Measurements from ENCODE around the gene DCTN1.

Gene DCTN1

GRCh38 chr2:74390606-74391005 is 10.5 kb upstream of the DCTN1 start:
- no peaks in the 10 kb centered on the region for H3K36me3 ChIP-seq (ENCODE audit: insufficient read depth)
- peaks cover 24% of the 10 kb centered on the region; the same call in 1 of the 2 replicates for H3K79me2 ChIP-seq (ENCODE audit: insufficient read depth, low read depth)
- no peak overlapping the region for H3K4me3 ChIP-seq (IDR thresholded peaks at IDR 0.05; ENCODE audit: insufficient read depth, low read depth, low read length)
- no peaks in the 10 kb centered on the region; the same call in 1 of the 2 replicates for H3K27me3 ChIP-seq (ENCODE audit: insufficient read depth, low read depth)
- H3K27ac ChIP-seq = no peak overlapping the region
- TF ChIP-seq CTCF (conservative IDR thresholded peaks at IDR 0.05; ENCODE audit: low read depth, low read length) = no peak
- H3K4me2 ChIP-seq = peak overlapping the region; percentile 81
- no peaks in the 10 kb centered on the region for H4K20me1 ChIP-seq (ENCODE audit: insufficient read depth)
- H3K9ac ChIP-seq = peak overlapping the region; percentile 81; the same call in 1 of the 2 replicates
- H2AFZ ChIP-seq (ENCODE audit: low read depth) = no peak overlapping the region
- peaks cover 16% of the 10 kb centered on the region for H3K4me1 ChIP-seq (ENCODE audit: low read depth, poor library complexity, severe bottlenecking)

GRCh38 chr2:74387346-74387745 is 7.2 kb upstream of the DCTN1 start:
- H3K4me3 ChIP-seq (IDR thresholded peaks at IDR 0.05; ENCODE audit: insufficient read depth, low read depth, low read length) = no peak overlapping the region
- no peak for TF ChIP-seq CTCF (conservative IDR thresholded peaks at IDR 0.05; ENCODE audit: low read depth, low read length)
- H3K9ac ChIP-seq = no peak overlapping the region
- H4K20me1 ChIP-seq (ENCODE audit: insufficient read depth) = no peaks in the 10 kb centered on the region
- no peak overlapping the region for H3K4me2 ChIP-seq
- no peaks in the 10 kb centered on the region for H3K27me3 ChIP-seq (ENCODE audit: insufficient read depth, low read depth)
- no peaks in the 10 kb centered on the region for H3K36me3 ChIP-seq (ENCODE audit: insufficient read depth)
- H2AFZ ChIP-seq (ENCODE audit: low read depth) = no peak overlapping the region
- peaks cover 24% of the 10 kb centered on the region; the same call in 1 of the 2 replicates for H3K79me2 ChIP-seq (ENCODE audit: insufficient read depth, low read depth)
- peaks cover 14% of the 10 kb centered on the region for H3K4me1 ChIP-seq (ENCODE audit: low read depth, poor library complexity, severe bottlenecking)
- no peak overlapping the region for H3K27ac ChIP-seq

DNA sequence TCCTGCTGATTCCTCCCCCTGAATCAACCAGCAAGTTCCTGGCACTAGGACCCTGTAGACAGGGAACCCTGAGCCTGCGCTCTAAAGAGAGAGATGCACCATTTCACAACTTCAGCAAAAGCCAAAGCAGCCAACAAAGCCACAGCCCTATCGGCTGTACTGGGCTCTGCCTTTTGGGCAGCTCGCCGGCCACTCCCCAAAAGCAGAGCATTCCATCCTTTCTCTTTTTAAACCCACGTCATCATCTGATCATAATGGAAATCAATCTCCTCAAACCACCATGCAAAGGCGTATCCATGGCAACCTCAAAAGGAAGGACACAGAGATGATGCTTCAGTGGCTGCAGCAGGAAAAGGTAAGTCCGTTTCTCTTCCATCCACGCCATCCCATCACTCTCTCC is 5.3 kb upstream of the DCTN1 start:
- Histone ChIP-seq H3K4me3 (IDR thresholded peaks at IDR 0.05; ENCODE audit: insufficient read depth, low read depth, low read length) (no peak overlapping the region), H3K79me2 (ENCODE audit: insufficient read depth, low read depth) (peaks cover 18% of the 10 kb centered on the region; the same call in 1 of the 2 replicates), H3K4me1 (ENCODE audit: low read depth, poor library complexity, severe bottlenecking) (peaks cover 6% of the 10 kb centered on the region), H4K20me1 (ENCODE audit: insufficient read depth) (no peaks in the 10 kb centered on the region), H2AFZ (ENCODE audit: low read depth) (no peak overlapping the region), H3K36me3 (ENCODE audit: insufficient read depth) (no peaks in the 10 kb centered on the region), H3K27ac (no peak overlapping the region), H3K9ac (no peak overlapping the region), H3K27me3 (ENCODE audit: insufficient read depth, low read depth) (no peaks in the 10 kb centered on the region), H3K4me2 (no peak overlapping the region)
- no peak for TF ChIP-seq CTCF (conservative IDR thresholded peaks at IDR 0.05; ENCODE audit: low read depth, low read length)

- Histone ChIP-seq H4K20me1 (ENCODE audit: insufficient read depth) (no peaks in the 10 kb centered on the region), H3K4me1 (ENCODE audit: low read depth, poor library complexity, severe bottlenecking) (no peaks in the 10 kb centered on the region), H3K36me3 (ENCODE audit: insufficient read depth) (no peaks in the 10 kb centered on the region), H3K4me2 (no peak overlapping the region), H3K79me2 (ENCODE audit: insufficient read depth, low read depth) (peaks cover 9% of the 10 kb centered on the region; the same call in 1 of the 2 replicates), H2AFZ (ENCODE audit: low read depth) (no peak overlapping the region), H3K9ac (no peak overlapping the region), H3K27me3 (ENCODE audit: insufficient read depth, low read depth) (no peaks in the 10 kb centered on the region), H3K27ac (no peak overlapping the region), H3K4me3 (IDR thresholded peaks at IDR 0.05; ENCODE audit: insufficient read depth, low read depth, low read length) (no peak overlapping the region)
- TF ChIP-seq CTCF (conservative IDR thresholded peaks at IDR 0.05; ENCODE audit: low read depth, low read length) = no peak
Measured at GRCh38 chr2:74384051-74384450, 3.9 kb upstream of the DCTN1 start.
